K562 (cell line): ENCODE measurements around the gene PARK7. TPM values are rescaled to one million over a fixed set of nuclear protein-coding genes. Genes with fewer than 3 reads are reported as not detected.

Source experiments
- ATAC-seq: fragments of 200-7000 bp; cut with Tn5 transposase; 3 replicates; pipeline ENCODE4 v1.9.1; 2020; ENCODE audit warnings: moderate library complexity
- BruUV-seq: library from RNA; stranded (reverse); fragments of 400-500 nt; replicated peaks from 2 replicates; lab custom pipeline; 2021; lab: Mats Ljungman, UMichigan
- CTCF ChIA-PET: fragments of 300-600 bp; formaldehyde crosslinking; extraction: SDS; loops from one replicate; lab custom pipeline; 2021; ENCODE audit warnings: low intra/inter-chr PET ratio; lab: Yijun Ruan, JAX
- POLR2A ChIA-PET: fragments of 300-600, 350-650 bp; sonication (Branson Sonifier 250); formaldehyde crosslinking; extraction: SDS; loops from one replicate; lab custom pipeline; 2021; ENCODE audit warnings: antibody characterized with exemption, inconsistent platforms; lab: Yijun Ruan, JAX
- DNase-seq, 4 experiments: peaks; one replicate each; pipeline versions ENCODE4 v3.0.0 to v3.0.0-alpha.2; 2011 to 2018; ENCODE audit warnings: low spot score in 3 of 4, mixed read lengths in 3 of 4; ENCODE audit errors: extremely low read depth in 1 of 4
- FAIRE-seq: peaks from 2 replicates; lab custom pipeline; 2011; peaks lifted over from hg19 to GRCh38; lab: Jason Lieb, UNC
- H2AFZ ChIP-seq: 2 replicates; pipeline ENCODE4 v1.6.0; 2011; ENCODE audit warnings: low read depth, low read length, control low read depth, inconsistent platforms
- H3K27ac ChIP-seq: fragments of 200-600 bp; 3 replicates; pipeline ENCODE4 v1.8.0; 2011; ENCODE audit warnings: low read depth, mild to moderate bottlenecking, control low read depth, inconsistent platforms, low read length, moderate library complexity, mixed read lengths; ENCODE audit errors: extremely low read depth
- H3K27me3 ChIP-seq, 2 experiments: fragments of 300-600 bp in 1 of 2; 2 replicates in 1 of 2; 3 replicates in 1 of 2; pipeline versions ENCODE4 v1.6.0 to v1.8.0; 2011; ENCODE audit warnings: inconsistent platforms in 2 of 2, low read length in 2 of 2, mild to moderate bottlenecking in 1 of 2, mixed read lengths in 1 of 2, moderate library complexity in 1 of 2; ENCODE audit not compliant: control insufficient read depth in 2 of 2, insufficient read depth in 2 of 2
- H3K36me3 ChIP-seq: fragments of 300-600 bp; 3 replicates; pipeline ENCODE4 v1.8.0; 2011; ENCODE audit warnings: mild to moderate bottlenecking, low read length, inconsistent platforms; ENCODE audit not compliant: control insufficient read depth, insufficient read depth
- H3K4me1 ChIP-seq, 2 experiments: fragments of 200-600 bp in 1 of 2; replicated peaks in 1 of 2; 2 replicates in 1 of 2; 3 replicates in 1 of 2; pipeline versions ENCODE4 v1.5.1 to v1.8.0; 2011; ENCODE audit warnings: inconsistent platforms in 2 of 2, low read length in 2 of 2, mild to moderate bottlenecking in 1 of 2, mixed read lengths in 1 of 2, moderate library complexity in 1 of 2; ENCODE audit not compliant: control insufficient read depth in 2 of 2, insufficient read depth in 2 of 2
- H3K4me2 ChIP-seq: 2 replicates; pipeline ENCODE4 v1.6.1; 2011; ENCODE audit warnings: low read length, control low read depth, inconsistent platforms, mixed read lengths; ENCODE audit not compliant: insufficient read depth
- H3K4me3 ChIP-seq: fragments of 200-600 bp; sonication (generic), shearing (Covaris generic); 2 replicates; pipeline ENCODE4 v1.5.1; 2016; ENCODE audit warnings: control low read depth, inconsistent platforms
- H3K79me2 ChIP-seq: fragments of 200-600 bp; 3 replicates; pipeline ENCODE4 v1.8.0; 2011; ENCODE audit warnings: low read length, inconsistent platforms; ENCODE audit not compliant: control insufficient read depth, insufficient read depth
- H3K9ac ChIP-seq, 2 experiments: 2 replicates each; pipeline versions ENCODE4 v1.6.0 to v1.6.1; 2011; ENCODE audit warnings: low read depth in 2 of 2, low read length in 2 of 2, control low read depth in 1 of 2, inconsistent platforms in 1 of 2, mild to moderate bottlenecking in 1 of 2, mixed read lengths in 1 of 2; ENCODE audit not compliant: insufficient read depth in 1 of 2
- H3K9me1 ChIP-seq: one replicate; pipeline ENCODE4 v1.6.0; 2011; ENCODE audit warnings: inconsistent platforms, mild to moderate bottlenecking, low read length, moderate library complexity; ENCODE audit not compliant: control insufficient read depth, insufficient read depth
- H3K9me3 ChIP-seq: replicated peaks from 2 replicates; pipeline ENCODE4 v1.5.1; 2011; ENCODE audit warnings: low read depth, low read length, inconsistent platforms; ENCODE audit not compliant: control insufficient read depth, insufficient read depth
- H4K20me1 ChIP-seq: replicated peaks from 2 replicates; pipeline ENCODE4 v1.6.1; 2011; ENCODE audit warnings: low read length, inconsistent platforms, mixed read lengths; ENCODE audit not compliant: control insufficient read depth, insufficient read depth
- ERF ChIP-seq: fragments of 450-650 bp; formaldehyde crosslinking; IDR thresholded peaks from 2 replicates; pipeline ENCODE4 v1.4.0; 2020; ENCODE audit warnings: mild to moderate bottlenecking, mixed read lengths
- OTX1 ChIP-seq: fragments of 450-650 bp; formaldehyde crosslinking; IDR thresholded peaks from 2 replicates; pipeline ENCODE4 v1.4.0; 2022; ENCODE audit warnings: mild to moderate bottlenecking
- PPARD ChIP-seq: fragments of 250-450 bp; sonication (Bioruptor Pico); IDR thresholded peaks from 2 replicates; pipeline ENCODE4 v1.8.0; 2022; ENCODE audit warnings: inconsistent platforms, mild to moderate bottlenecking, moderate library complexity
- RBM22 ChIP-seq: fragments of 200-400 bp; formaldehyde crosslinking; IDR thresholded peaks from 2 replicates; pipeline ENCODE4 v1.6.1; 2018; ENCODE audit warnings: low read length, low read depth; ENCODE audit not compliant: poor library complexity, severe bottlenecking
- RCOR1 ChIP-seq, 2 experiments: IDR thresholded peaks; 2 replicates each; pipeline ENCODE4 v1.6.1; 2012; ENCODE audit warnings: low read depth in 2 of 2, low read length in 2 of 2, borderline replicate concordance in 1 of 2, improper control_type of control experiment in 1 of 2
- ZNF197 ChIP-seq: fragments of 200-800 bp; sonication (Bioruptor generic); IDR thresholded peaks from 2 replicates; pipeline ENCODE4 v1.6.1; 2016; ENCODE audit warnings: low read depth, missing genetic modification characterization, missing compliant biosample characterization
- WGBS: fragments of 100-300 bp; shearing (Covaris generic); methylation state at CpG from one replicate; pipeline ENCODE4 v1.1.6; 2016; ENCODE audit warnings: low coverage, mixed read lengths; ENCODE audit not compliant: insufficient coverage; ENCODE audit errors: missing lambda C conversion rate; 5-methylcytosine and 5-hydroxymethylcytosine counted together
- in situ Hi-C: fragments of 300-500 bp; cut with MboI; formaldehyde crosslinking; loops from 4 replicates; pipeline ENCODE4 v1.15.0; 2018; ENCODE audit warnings: inconsistent platforms, mixed read lengths
- intact Hi-C: fragments of 100-400 bp; cut with micrococcal nuclease; formaldehyde crosslinking; loops from 2 replicates; pipeline ENCODE4 v1.14.2; 2022
- polyA plus RNA-seq, 8 experiments: library from polyadenylated mRNA; depleted of rRNA in 4 of 8; stranded (reverse) in 5 of 8; unstranded in 3 of 8; fragments of >200 nt; fragmentation: Nextera tagmentation in 2 of 8; fragmentation: Illumina TruSeq in 1 of 8; extraction: Ambion mirVana in 2 of 8; extraction: Trizol in 1 of 8; gene quantifications; 2 replicates each; pipeline versions ENCODE4 v1.2.1 to v1.2.3, GENCODE V29; 2011 to 2014; ENCODE audit warnings: inconsistent platforms in 1 of 8, missing spikeins in 1 of 8
- total RNA-seq, 7 experiments: library from RNA; depleted of rRNA in 6 of 7; stranded (reverse); fragments of >200 nt in 6 of 7; fragmentation: Illumina TruSeq in 2 of 7; extraction: Trizol in 2 of 7; gene quantifications; 2 replicates each; pipeline versions ENCODE4 v1.2.1 to v1.2.3, GENCODE V29; 2011 to 2021; ENCODE audit warnings: low replicate concordance in 1 of 7
- TF ChIP-seq, protein P1 (sequence below): sonication (generic); formaldehyde crosslinking; IDR thresholded peaks from 2 replicates; pipeline ENCODE4 v1.8.0; 2022; ENCODE audit warnings: missing genetic modification reagents, mild to moderate bottlenecking, moderate library complexity, borderline replicate concordance
- TF ChIP-seq, protein P2 (sequence below), 2 experiments: IDR thresholded peaks in 1 of 2; conservative IDR thresholded peaks in 1 of 2; 2 replicates each; pipeline ENCODE4 v1.6.1; 2016; ENCODE audit warnings: low read depth in 2 of 2, mild to moderate bottlenecking in 1 of 2, missing compliant biosample characterization in 1 of 2, missing genetic modification characterization in 1 of 2, moderate library complexity in 1 of 2
- TF ChIP-seq, protein P3 (sequence below): fragments of 200-800 bp; sonication (Bioruptor generic); IDR thresholded peaks from 2 replicates; pipeline ENCODE4 v1.6.1; 2017; ENCODE audit warnings: missing genetic modification characterization, missing compliant biosample characterization
- TF ChIP-seq, protein P4 (sequence below): fragments of 450-650 bp; IDR thresholded peaks from 2 replicates; pipeline ENCODE4 v1.6.1; 2016; ENCODE audit warnings: antibody characterized with exemption
- TF ChIP-seq, protein P5 (sequence below): fragments of 450-650 bp; formaldehyde crosslinking; IDR thresholded peaks from 2 replicates; pipeline ENCODE4 v1.4.0; 2020; ENCODE audit warnings: mild to moderate bottlenecking

The PARK7 gene
- total and polyA plus RNA-seq, 9 of the 15 experiments (the other 6 are each of a cell fraction or from before 2014, with no cell fraction given), result 374 to 1,298 (median 484) TPM

DNA sequence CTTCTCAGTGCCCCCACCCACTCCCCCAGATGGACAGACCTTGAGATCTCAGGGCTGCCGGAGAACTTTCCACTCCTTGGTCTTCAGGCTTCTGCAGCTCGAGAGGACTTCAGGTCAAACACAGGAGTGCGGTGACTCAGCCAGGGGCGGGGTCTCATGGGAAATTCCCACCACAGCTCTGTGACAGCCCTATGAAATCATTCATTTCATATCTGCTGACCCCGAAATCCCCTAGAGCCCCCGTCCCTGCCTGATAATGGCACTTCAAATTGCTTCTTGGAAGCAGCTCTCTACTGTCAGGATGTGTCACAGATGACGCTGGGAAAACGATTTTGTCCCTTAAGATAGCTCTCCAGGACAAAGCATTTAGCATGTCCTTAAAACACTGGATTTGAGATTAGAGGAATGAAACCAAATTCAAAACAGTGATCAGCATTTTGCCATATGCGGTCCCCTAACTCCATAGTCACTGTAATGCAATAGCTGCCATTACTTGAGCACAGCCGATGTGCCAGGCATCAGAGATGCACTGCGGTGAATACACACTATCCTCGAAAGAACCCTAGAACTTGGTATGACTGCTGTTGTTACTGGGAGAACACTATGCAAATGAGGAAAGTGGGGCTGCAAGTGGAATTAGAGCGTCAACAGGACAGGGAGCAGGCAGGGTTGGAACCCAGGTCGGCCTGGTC lies 20.6 kb upstream of the PARK7 start, which contains the start of gene TNFRSF9:
TNFRSF9 (minus strand) TSS at position 95 of the 692 bp plus-strand sequence. CDS start 845 bp downstream, outside the sequence.
- in situ Hi-C loops, result no loop called here
- no peaks in the 10 kb centered on the region for H3K9me1 ChIP-seq
- H3K27me3 ChIP-seq, result peaks cover 51 to 65% of the 10 kb centered on the region in 2 experiments
- CTCF ChIA-PET, result no interaction called here
- ATAC-seq, result peak; percentile 71
- 6% methylated on average over 14 of the region's 14 CpGs for WGBS
- no peaks in the 10 kb centered on the region for H3K79me2 ChIP-seq
- peaks cover 11 to 14% of the 10 kb centered on the region in 2 experiments for H3K4me1 ChIP-seq
- BruUV-seq, result no TSS peak
- no peaks in the 10 kb centered on the region for H3K36me3 ChIP-seq
- DNase-seq, result peak; percentile 28 to 75 (median 52)
- intact Hi-C loops, result no loop called here
- peak within 1 kb of the TSS; percentile 40 for H3K4me2 ChIP-seq
- no peak within 1 kb of the TSS; the same call in 2 of the 3 replicates for H3K27ac ChIP-seq
- peak within 1 kb of the TSS in 1 of 2 experiments; percentile 31; a peak in 1 of 4 replicates for H3K9ac ChIP-seq
- FAIRE-seq, result peak; percentile 42
- H3K9me3 ChIP-seq, result no peaks in the 10 kb centered on the region
- no peak within 1 kb of the TSS for H2AFZ ChIP-seq
- H3K4me3 ChIP-seq, result no peak within 1 kb of the TSS
- H4K20me1 ChIP-seq, result peaks cover 5% of the 10 kb centered on the region
- POLR2A ChIA-PET, result interaction anchor here (0.6 to 2.2 kb wide), 3 partner anchors 8 to 133 kb away, joined by 3 to 5 read pairs (median 4); partner anchors contain the start of gene PARK7
- TF ChIP-seq ZNF197 (CRISPR knock-in tag) (no peak), RCOR1 (IDR thresholded peaks at IDR 0.05; ENCODE audit: borderline replicate concordance in 1 of 2, low read depth in 2 of 2, low read length in 2 of 2) (peak in 1 of 2 experiments; percentile 12; a peak in 1 of 4 replicates), OTX1 (no peak), PPARD (CRISPR knock-in tag) (no peak), RBM22 (no peak), ERF (CRISPR knock-in tag) (no peak)
- TF ChIP-seq, protein P1, sequence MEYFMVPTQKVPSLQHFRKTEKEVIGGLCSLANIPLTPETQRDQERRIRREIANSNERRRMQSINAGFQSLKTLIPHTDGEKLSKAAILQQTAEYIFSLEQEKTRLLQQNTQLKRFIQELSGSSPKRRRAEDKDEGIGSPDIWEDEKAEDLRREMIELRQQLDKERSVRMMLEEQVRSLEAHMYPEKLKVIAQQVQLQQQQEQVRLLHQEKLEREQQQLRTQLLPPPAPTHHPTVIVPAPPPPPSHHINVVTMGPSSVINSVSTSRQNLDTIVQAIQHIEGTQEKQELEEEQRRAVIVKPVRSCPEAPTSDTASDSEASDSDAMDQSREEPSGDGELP (CRISPR knock-in tag), result no peak
- TF ChIP-seq, protein P2, sequence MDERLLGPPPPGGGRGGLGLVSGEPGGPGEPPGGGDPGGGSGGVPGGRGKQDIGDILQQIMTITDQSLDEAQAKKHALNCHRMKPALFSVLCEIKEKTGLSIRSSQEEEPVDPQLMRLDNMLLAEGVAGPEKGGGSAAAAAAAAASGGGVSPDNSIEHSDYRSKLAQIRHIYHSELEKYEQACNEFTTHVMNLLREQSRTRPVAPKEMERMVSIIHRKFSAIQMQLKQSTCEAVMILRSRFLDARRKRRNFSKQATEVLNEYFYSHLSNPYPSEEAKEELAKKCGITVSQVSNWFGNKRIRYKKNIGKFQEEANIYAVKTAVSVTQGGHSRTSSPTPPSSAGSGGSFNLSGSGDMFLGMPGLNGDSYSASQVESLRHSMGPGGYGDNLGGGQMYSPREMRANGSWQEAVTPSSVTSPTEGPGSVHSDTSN (CRISPR knock-in tag; IDR thresholded peaks at IDR 0.05; ENCODE audit: low read depth), result no peak
- TF ChIP-seq, protein P2 (tag; conservative IDR thresholded peaks at IDR 0.05; ENCODE audit: low read depth), result peak; percentile 26; the same call in 1 of the 2 replicates
- TF ChIP-seq, protein P3, sequence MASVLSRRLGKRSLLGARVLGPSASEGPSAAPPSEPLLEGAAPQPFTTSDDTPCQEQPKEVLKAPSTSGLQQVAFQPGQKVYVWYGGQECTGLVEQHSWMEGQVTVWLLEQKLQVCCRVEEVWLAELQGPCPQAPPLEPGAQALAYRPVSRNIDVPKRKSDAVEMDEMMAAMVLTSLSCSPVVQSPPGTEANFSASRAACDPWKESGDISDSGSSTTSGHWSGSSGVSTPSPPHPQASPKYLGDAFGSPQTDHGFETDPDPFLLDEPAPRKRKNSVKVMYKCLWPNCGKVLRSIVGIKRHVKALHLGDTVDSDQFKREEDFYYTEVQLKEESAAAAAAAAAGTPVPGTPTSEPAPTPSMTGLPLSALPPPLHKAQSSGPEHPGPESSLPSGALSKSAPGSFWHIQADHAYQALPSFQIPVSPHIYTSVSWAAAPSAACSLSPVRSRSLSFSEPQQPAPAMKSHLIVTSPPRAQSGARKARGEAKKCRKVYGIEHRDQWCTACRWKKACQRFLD, result no peak
- TF ChIP-seq, protein P4, sequence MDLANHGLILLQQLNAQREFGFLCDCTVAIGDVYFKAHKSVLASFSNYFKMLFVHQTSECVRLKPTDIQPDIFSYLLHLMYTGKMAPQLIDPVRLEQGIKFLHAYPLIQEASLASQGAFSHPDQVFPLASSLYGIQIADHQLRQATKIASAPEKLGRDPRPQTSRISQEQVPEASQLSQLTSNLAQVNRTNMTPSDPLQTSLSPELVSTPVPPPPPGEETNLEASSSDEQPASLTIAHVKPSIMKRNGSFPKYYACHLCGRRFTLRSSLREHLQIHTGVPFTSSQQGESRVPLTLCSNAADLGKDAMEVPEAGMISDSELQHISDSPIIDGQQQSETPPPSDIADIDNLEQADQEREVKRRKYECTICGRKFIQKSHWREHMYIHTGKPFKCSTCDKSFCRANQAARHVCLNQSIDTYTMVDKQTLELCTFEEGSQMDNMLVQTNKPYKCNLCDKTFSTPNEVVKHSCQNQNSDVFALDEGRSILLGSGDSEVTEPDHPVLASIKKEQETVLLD, result no peak
- TF ChIP-seq, protein P5, sequence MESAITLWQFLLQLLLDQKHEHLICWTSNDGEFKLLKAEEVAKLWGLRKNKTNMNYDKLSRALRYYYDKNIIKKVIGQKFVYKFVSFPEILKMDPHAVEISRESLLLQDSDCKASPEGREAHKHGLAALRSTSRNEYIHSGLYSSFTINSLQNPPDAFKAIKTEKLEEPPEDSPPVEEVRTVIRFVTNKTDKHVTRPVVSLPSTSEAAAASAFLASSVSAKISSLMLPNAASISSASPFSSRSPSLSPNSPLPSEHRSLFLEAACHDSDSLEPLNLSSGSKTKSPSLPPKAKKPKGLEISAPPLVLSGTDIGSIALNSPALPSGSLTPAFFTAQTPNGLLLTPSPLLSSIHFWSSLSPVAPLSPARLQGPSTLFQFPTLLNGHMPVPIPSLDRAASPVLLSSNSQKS, result no peak
